Fibroblast of lung (primary cell): ENCODE measurements around the gene CLPX. TPM values are rescaled to one million over a fixed set of nuclear protein-coding genes. Genes with fewer than 3 reads are reported as not detected.
A peak's percentile ranks its signal among the peaks of the same experiment; 100 is the strongest.

Source experiments
- DNase-seq, 2 donors: peaks; one replicate each; pipeline versions ENCODE4 v3.0.0 to v3.0.0-alpha.2; 2010; ENCODE audit warnings: low read depth in 2 of 2
- H2AFZ ChIP-seq: 2 replicates; pipeline ENCODE4 v1.5.1; 2012; ENCODE audit warnings: low read length, control low read depth, inconsistent platforms
- H3K27ac ChIP-seq: 2 replicates; pipeline ENCODE4 v1.5.1; 2011; ENCODE audit warnings: low read length, control low read depth; ENCODE audit not compliant: insufficient read depth
- H3K27me3 ChIP-seq: 2 replicates; pipeline ENCODE4 v1.5.1; 2011; ENCODE audit warnings: mild to moderate bottlenecking, low read length; ENCODE audit not compliant: control insufficient read depth, insufficient read depth
- H3K36me3 ChIP-seq: 2 replicates; pipeline ENCODE4 v1.5.1; 2011; ENCODE audit warnings: low read length; ENCODE audit not compliant: control insufficient read depth, insufficient read depth
- H3K4me1 ChIP-seq: 2 replicates; pipeline ENCODE4 v1.5.1; 2011; ENCODE audit warnings: low read length; ENCODE audit not compliant: control insufficient read depth, insufficient read depth; ENCODE audit errors: extremely low read depth
- H3K4me2 ChIP-seq: 2 replicates; pipeline ENCODE4 v1.5.1; 2011; ENCODE audit warnings: low read length, control low read depth; ENCODE audit not compliant: insufficient read depth; ENCODE audit errors: extremely low read depth
- H3K4me3 ChIP-seq, 4 experiments: fragments of 200-600 bp in 1 of 4; sonication (generic) in 1 of 4; replicated peaks in 1 of 4; 2 replicates each; pipeline ENCODE4 v1.5.1; 2011 to 2016; ENCODE audit warnings: low read length in 4 of 4, low read depth in 3 of 4, mild to moderate bottlenecking in 3 of 4, control low read depth in 2 of 4, inconsistent platforms in 1 of 4, mixed read lengths in 1 of 4; ENCODE audit not compliant: insufficient read depth in 1 of 4; ENCODE audit errors: control extremely low read depth in 1 of 4
- H3K79me2 ChIP-seq: 2 replicates; pipeline ENCODE4 v1.5.1; 2012; ENCODE audit warnings: mild to moderate bottlenecking, low read length, inconsistent platforms; ENCODE audit not compliant: control insufficient read depth, insufficient read depth
- H3K9ac ChIP-seq: 2 replicates; pipeline ENCODE4 v1.5.1; 2011; ENCODE audit warnings: mild to moderate bottlenecking, low read length, control low read depth; ENCODE audit not compliant: insufficient read depth
- H3K9me3 ChIP-seq: 2 replicates; pipeline ENCODE4 v1.5.1; 2012; ENCODE audit warnings: low read depth, low read length; ENCODE audit not compliant: control insufficient read depth, insufficient read depth
- H4K20me1 ChIP-seq: 2 replicates; pipeline ENCODE4 v1.5.1; 2011; ENCODE audit warnings: low read length; ENCODE audit not compliant: control insufficient read depth, insufficient read depth; ENCODE audit errors: extremely low read depth
- EZH2 ChIP-seq: IDR thresholded peaks from 2 replicates; pipeline ENCODE4 v1.5.1; 2012; ENCODE audit warnings: low read length, control low read depth, mild to moderate bottlenecking; ENCODE audit errors: missing control alignments
- polyA plus RNA-seq, 2 donors: library from polyadenylated mRNA; depleted of rRNA in 1 of 2; stranded (reverse) in 1 of 2; unstranded in 1 of 2; fragments of >200 nt; gene quantifications; 2 replicates each; pipeline ENCODE4 v1.2.1, GENCODE V29; 2011 to 2012; ENCODE audit warnings: missing spikeins in 1 of 2
- total RNA-seq: library from RNA; depleted of rRNA; stranded (reverse); fragments of >200 nt; gene quantifications from 2 replicates; pipeline ENCODE4 v1.2.1, GENCODE V29; 2014
- TF ChIP-seq, protein P1 (sequence below), 2 donors: IDR thresholded peaks in 1 of 2; conservative IDR thresholded peaks in 1 of 2; 1 replicate in 1 of 2; 2 replicates in 1 of 2; pipeline ENCODE4 v1.5.1; 2011 to 2012; ENCODE audit warnings: low read length in 2 of 2, control low read depth in 1 of 2, inconsistent platforms in 1 of 2, low read depth in 1 of 2, mild to moderate bottlenecking in 1 of 2

Gene CLPX
- total and polyA plus RNA-seq, 2 donors (not counting 1 experiment from before 2014, with no cell fraction given) = 36.2 to 53.4 TPM

GRCh38 chr15:65134538-65134937 is 50.6 kb downstream of the CLPX start:
- Histone ChIP-seq H3K4me2 (peak overlapping the region; percentile 93), H3K27me3 (no peaks in the 10 kb centered on the region), H3K36me3 (no peaks in the 10 kb centered on the region), H4K20me1 (no peaks in the 10 kb centered on the region), H3K9ac (no peak overlapping the region), H2AFZ (no peak overlapping the region), H3K9me3 (no peaks in the 10 kb centered on the region), H3K27ac (no peak overlapping the region), H3K4me3 (peak overlapping the region in 2 of 4 experiments; percentile 81 to 84), H3K4me1 (no peaks in the 10 kb centered on the region), H3K79me2 (peaks cover 21% of the 10 kb centered on the region)
- no peak for TF ChIP-seq EZH2
- TF ChIP-seq, protein P1, sequence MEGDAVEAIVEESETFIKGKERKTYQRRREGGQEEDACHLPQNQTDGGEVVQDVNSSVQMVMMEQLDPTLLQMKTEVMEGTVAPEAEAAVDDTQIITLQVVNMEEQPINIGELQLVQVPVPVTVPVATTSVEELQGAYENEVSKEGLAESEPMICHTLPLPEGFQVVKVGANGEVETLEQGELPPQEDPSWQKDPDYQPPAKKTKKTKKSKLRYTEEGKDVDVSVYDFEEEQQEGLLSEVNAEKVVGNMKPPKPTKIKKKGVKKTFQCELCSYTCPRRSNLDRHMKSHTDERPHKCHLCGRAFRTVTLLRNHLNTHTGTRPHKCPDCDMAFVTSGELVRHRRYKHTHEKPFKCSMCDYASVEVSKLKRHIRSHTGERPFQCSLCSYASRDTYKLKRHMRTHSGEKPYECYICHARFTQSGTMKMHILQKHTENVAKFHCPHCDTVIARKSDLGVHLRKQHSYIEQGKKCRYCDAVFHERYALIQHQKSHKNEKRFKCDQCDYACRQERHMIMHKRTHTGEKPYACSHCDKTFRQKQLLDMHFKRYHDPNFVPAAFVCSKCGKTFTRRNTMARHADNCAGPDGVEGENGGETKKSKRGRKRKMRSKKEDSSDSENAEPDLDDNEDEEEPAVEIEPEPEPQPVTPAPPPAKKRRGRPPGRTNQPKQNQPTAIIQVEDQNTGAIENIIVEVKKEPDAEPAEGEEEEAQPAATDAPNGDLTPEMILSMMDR (conservative IDR thresholded peaks at IDR 0.05 in 1 of 2, IDR thresholded peaks at IDR 0.05 in 1 of 2; ENCODE audit: low read depth in 1 of 2, low read length in 2 of 2) = no peak
- no peak for DNase-seq

GRCh38 chr15:65133548-65134200 is 51.5 kb downstream of the CLPX start, which contains the start of gene PDCD7:
Gene PDCD7 (minus strand): TSS chr15:65133808. CDS start chr15:65133781, 27 bp downstream.
- Histone ChIP-seq H3K27ac (peak within 1 kb of the TSS; percentile 75), H3K27me3 (no peaks in the 10 kb centered on the region), H3K36me3 (peaks cover 5% of the 10 kb centered on the region), H3K9ac (peak within 1 kb of the TSS; percentile 59), H3K4me3 (peak within 1 kb of the TSS; percentile 61 to 95 (median 74)), H3K4me2 (peak within 1 kb of the TSS; percentile 98), H3K9me3 (no peaks in the 10 kb centered on the region), H3K4me1 (no peaks in the 10 kb centered on the region), H4K20me1 (no peaks in the 10 kb centered on the region), H2AFZ (peak within 1 kb of the TSS; percentile 99), H3K79me2 (peaks cover 21% of the 10 kb centered on the region)
- TF ChIP-seq EZH2 = no peak
- TF ChIP-seq, protein P1 (conservative IDR thresholded peaks at IDR 0.05 in 1 of 2, IDR thresholded peaks at IDR 0.05 in 1 of 2; ENCODE audit: low read depth in 1 of 2, low read length in 2 of 2) = no peak
- DNase-seq = peak; percentile 92 to 93

- Histone ChIP-seq H3K36me3 (peaks cover 8% of the 10 kb centered on the region), H3K9ac (peak overlapping the region; percentile 59), H3K79me2 (peaks cover 21% of the 10 kb centered on the region), H3K9me3 (no peaks in the 10 kb centered on the region), H2AFZ (peak overlapping the region; percentile 26), H3K4me3 (peak overlapping the region; percentile 61 to 95 (median 74)), H3K4me2 (peak overlapping the region; percentile 98), H4K20me1 (no peaks in the 10 kb centered on the region), H3K27me3 (no peaks in the 10 kb centered on the region), H3K27ac (peak overlapping the region; percentile 75), H3K4me1 (no peaks in the 10 kb centered on the region)
- DNase-seq = peak; percentile 36 to 63
- TF ChIP-seq EZH2 = no peak
- TF ChIP-seq, protein P1 (conservative IDR thresholded peaks at IDR 0.05 in 1 of 2, IDR thresholded peaks at IDR 0.05 in 1 of 2; ENCODE audit: low read depth in 1 of 2, low read length in 2 of 2) = no peak
These were observed 52.1 kb downstream of the CLPX start for GRCh38 chr15:65132878-65133547.
